Measurements from ENCODE around the gene TRMT61A.

The TRMT61A gene

GRCh38 chr14:103569408-103569807 is 40.4 kb downstream of the TRMT61A start:
- DNase-seq, result no peak

DNA sequence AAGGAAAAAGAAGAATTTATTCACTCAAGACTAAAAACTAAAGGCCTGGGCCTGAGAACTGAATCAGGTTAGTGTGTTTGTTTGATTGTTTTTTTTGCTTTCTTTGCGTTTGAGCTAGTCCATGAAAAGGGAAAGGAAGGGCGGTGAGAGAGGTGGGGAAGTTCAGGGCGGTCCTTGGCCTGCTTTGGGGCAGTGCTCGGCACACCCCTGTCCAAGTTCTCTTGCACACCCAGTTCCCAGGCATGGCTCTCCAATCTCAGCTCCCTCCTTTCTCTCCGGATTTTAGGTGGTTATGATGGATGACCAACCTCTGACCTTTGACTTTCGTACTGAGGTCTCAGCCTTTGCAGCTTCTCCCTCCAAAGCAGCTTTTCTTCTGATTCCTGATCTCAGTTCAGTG is 45.1 kb downstream of the TRMT61A start:
- no peak for DNase-seq

- no peak for DNase-seq
These were observed 45.8 kb downstream of the TRMT61A start for GRCh38 chr14:103574707-103575285.

DNA sequence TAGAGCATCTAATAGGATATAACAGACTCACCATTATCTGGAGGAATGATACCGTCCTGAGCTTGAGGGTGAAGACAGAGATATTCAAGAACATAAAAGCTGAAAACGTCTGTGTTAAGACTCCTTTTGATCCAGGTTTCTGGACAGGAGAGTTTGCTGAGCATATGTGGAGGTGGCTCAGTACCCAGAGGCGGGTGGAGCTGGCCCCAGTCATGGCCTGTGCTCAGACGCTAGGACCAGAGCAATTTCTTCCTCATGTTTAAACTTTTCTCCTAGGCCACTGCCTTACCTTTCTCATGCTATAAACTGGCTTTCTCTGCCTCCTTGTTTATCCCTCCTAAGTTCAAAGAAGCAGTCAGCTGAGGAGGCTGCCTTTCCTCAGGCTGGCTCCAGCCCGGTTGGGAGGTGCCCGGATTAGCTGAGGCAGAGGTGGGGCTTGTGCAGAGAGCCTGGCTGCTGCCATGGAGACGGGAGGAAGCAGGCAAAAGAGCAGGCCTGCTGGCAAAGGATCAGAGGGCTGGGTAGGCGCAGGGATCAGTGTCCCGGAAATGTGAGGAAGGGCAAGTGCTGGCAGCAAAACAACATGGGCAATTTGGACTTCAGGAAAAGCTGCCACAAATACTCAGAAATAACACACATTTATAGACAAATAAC is 47.5 kb downstream of the TRMT61A start:
- DNase-seq, result no peak

DNA sequence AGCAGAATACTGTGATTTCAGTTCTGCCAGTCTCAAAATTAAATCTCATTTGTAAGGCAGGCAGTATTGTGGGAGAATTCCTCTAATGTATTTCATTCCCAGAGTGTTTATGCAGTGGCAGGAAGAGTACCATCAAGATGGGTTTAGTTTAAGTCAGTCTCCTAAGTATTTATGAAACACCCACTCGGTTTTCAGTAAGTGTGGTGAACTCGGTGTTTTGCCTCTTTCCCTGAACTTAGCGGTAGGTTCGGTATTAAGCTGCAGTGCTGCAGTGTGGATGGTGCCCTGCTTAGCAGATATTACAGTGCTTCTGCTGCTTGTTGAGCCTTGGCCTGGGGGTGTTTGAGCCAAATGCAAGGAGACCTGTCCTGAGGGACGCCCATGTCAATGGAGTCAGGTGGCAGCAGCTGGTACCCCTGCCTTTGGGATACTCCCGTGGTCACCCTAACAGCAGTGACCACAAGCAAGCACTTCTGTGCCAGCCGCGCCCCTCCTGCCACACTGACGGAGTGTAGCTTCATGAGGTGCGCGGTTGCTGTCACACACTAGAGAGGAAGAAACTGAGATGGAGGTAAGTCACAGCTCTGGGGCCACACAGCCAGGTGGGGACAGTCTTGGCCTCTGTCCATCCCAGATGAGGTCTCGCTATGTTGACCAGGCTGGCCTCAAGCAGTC is 49.5 kb downstream of the TRMT61A start:
- no peak for DNase-seq

GRCh38 chr14:103581206-103581605 is 52.2 kb downstream of the TRMT61A start:
- no peak for DNase-seq

DNA sequence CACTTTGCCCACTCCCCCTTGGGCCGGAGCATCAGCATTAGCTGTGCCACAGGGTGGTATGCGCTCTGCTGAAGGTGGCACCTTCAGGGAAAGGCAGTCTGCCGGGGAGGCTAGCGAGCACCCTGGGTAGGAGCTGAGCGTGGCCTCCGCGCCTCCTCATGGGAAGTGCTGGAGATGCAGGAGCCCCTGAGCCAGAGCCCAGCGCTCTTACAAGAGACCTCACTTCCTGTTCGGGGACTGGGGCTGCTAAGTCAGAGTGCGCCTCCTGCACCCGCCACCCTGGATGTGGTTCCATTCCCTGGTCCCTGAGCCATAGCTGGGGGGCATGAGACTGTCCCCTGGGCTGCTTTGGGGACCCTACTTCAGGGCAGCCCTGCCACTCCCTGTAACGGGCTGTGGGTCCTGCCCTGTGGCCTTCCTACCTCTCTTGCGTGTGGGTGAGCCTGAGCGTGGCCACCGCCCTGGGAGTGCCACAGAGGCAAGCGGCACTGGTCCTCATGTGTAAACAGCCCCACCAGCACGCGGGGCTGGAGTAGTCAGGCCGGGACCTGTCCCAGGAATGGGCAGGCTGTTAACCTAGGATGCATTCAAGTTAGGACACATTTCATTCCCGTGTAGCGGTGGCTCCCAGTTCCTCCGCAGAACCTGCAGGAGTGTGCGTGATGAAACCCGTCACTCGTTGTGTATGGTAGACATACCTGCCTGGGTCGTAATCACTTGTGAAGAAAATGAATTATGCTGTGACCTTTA is 53.1 kb downstream of the TRMT61A start:
- no peak for DNase-seq

- DNase-seq, result no peak
These were observed 55.4 kb downstream of the TRMT61A start for GRCh38 chr14:103584326-103584915.
